Right lung (tissue), 5 donors: Measurements from ENCODE around the gene CD244. TPM values are rescaled to one million over a fixed set of nuclear protein-coding genes. Genes with fewer than 3 reads are reported as not detected.
"Not testable (repeated sequence)": the region's sequence is repeated elsewhere in the genome, so short reads cannot be mapped to it uniquely, and the experiment has no call there.

ENCODE experiments used
- DNase-seq, 2 donors: peaks; one replicate each; pipeline ENCODE4 v3.0.0-alpha.2; 2013
- polyA plus RNA-seq, 5 donors: library from polyadenylated mRNA; unstranded; fragments of 120-200 nt; gene quantifications; one replicate each; pipeline versions ENCODE4 v1.2.1 to v1.2.3, GENCODE V29; 2013; ENCODE audit warnings: inconsistent platforms in 1 of 5, low replicate concordance in 1 of 5; ENCODE audit not compliant: insufficient read length in 5 of 5, insufficient read depth in 1 of 5

CD244 gene
- polyA plus RNA-seq, 5 donors = 0.28 to 0.97 (median 0.71) TPM

- no peak for DNase-seq
Observed at GRCh38 chr1:160880216-160880615, 17.5 kb upstream of the CD244 start.

- no peak for DNase-seq
Observed at GRCh38 chr1:160879056-160879455, 16.4 kb upstream of the CD244 start.

- DNase-seq = no peak
Observed at GRCh38 chr1:160877221-160877620, 14.5 kb upstream of the CD244 start.

GRCh38 chr1:160876311-160876710, 13.6 kb upstream of the CD244 start:
- DNase-seq = no peak

- DNase-seq = not testable (repeated sequence)
Observed at GRCh38 chr1:160875591-160875990, 12.9 kb upstream of the CD244 start.

GRCh38 chr1:160874935-160875334, 12.2 kb upstream of the CD244 start:
- no peak for DNase-seq

GRCh38 chr1:160868141-160868540, 5.5 kb upstream of the CD244 start:
- DNase-seq = no peak

- not testable (repeated sequence) for DNase-seq
Observed at GRCh38 chr1:160867651-160868050, 5.0 kb upstream of the CD244 start.

- DNase-seq = no peak
Observed at GRCh38 chr1:160866695-160867260, 4.1 kb upstream of the CD244 start.

- DNase-seq = no peak
Observed at GRCh38 chr1:160866001-160866694, 3.5 kb upstream of the CD244 start.

GRCh38 chr1:160865337-160865736, 2.6 kb upstream of the CD244 start:
- no peak for DNase-seq

GRCh38 chr1:160864173-160864572, 1.5 kb upstream of the CD244 start:
- DNase-seq = no peak

- no peak for DNase-seq
Observed at GRCh38 chr1:160863774-160864131, 1.1 kb upstream of the CD244 start.

GRCh38 chr1:160863061-160863773, 530 bp upstream of the CD244 start:
- DNase-seq = no peak

- DNase-seq = no peak
Observed at GRCh38 chr1:160860840-160861505, 1.7 kb downstream of the CD244 start.

- no peak for DNase-seq
Observed at GRCh38 chr1:160859166-160859565, 3.5 kb downstream of the CD244 start.

- DNase-seq = no peak
Observed at GRCh38 chr1:160858507-160858906, 4.2 kb downstream of the CD244 start.

GRCh38 chr1:160858097-160858496, 4.6 kb downstream of the CD244 start:
- DNase-seq = no peak

GRCh38 chr1:160855181-160855981, 7.3 kb downstream of the CD244 start:
- DNase-seq = no peak

GRCh38 chr1:160853754-160854153, 8.9 kb downstream of the CD244 start:
- no peak for DNase-seq

- no peak for DNase-seq
Observed at GRCh38 chr1:160853014-160853413, 9.7 kb downstream of the CD244 start.

- no peak for DNase-seq
Observed at GRCh38 chr1:160850993-160851392, 11.7 kb downstream of the CD244 start.
